ENCODE measurements around the gene KNCN. TPM values are rescaled to one million over a fixed set of nuclear protein-coding genes. Genes with fewer than 3 reads are reported as not detected.

Gene KNCN
- total RNA-seq, 3 donors from 2014 or later: not detected

GRCh38 chr1:46544561-46545240, 6.7 kb downstream of the KNCN start:
- intact Hi-C loops (cut with DNase I; ENCODE audit: low total_unique reads): no loop called here
- no peaks in the 10 kb centered on the region for H3K4me1 ChIP-seq
- no peak for DNase-seq (ENCODE audit: low spot score in 2 of 2)
- H3K4me3 ChIP-seq: no peak overlapping the region
- peaks cover 6 to 47% of the 10 kb centered on the region in 2 donors for H3K27me3 ChIP-seq
- TF ChIP-seq POLR2A (IDR thresholded peaks at IDR 0.05) (no peak), POLR2AphosphoS5 (IDR thresholded peaks at IDR 0.05) (no peak), CTCF (IDR thresholded peaks at IDR 0.05) (no peak)
- H3K36me3 ChIP-seq: no peaks in the 10 kb centered on the region
- H3K27ac ChIP-seq: no peak overlapping the region
- H3K9me3 ChIP-seq: no peaks in the 10 kb centered on the region

- no peak overlapping the region for H3K27ac ChIP-seq
- H3K36me3 ChIP-seq: no peaks in the 10 kb centered on the region
- H3K4me1 ChIP-seq: no peaks in the 10 kb centered on the region
- DNase-seq (ENCODE audit: low spot score in 2 of 2): no peak
- TF ChIP-seq POLR2AphosphoS5 (IDR thresholded peaks at IDR 0.05) (no peak), CTCF (IDR thresholded peaks at IDR 0.05) (no peak), POLR2A (IDR thresholded peaks at IDR 0.05) (no peak)
- H3K9me3 ChIP-seq: no peaks in the 10 kb centered on the region
- intact Hi-C loops (cut with DNase I; ENCODE audit: low total_unique reads): no loop called here
- peak overlapping the region in 1 of 3 donors; percentile 46 for H3K4me3 ChIP-seq
- H3K27me3 ChIP-seq: peaks cover 6 to 47% of the 10 kb centered on the region in 2 donors
Observed at GRCh38 chr1:46543761-46544560, 7.5 kb downstream of the KNCN start.

GRCh38 chr1:46543382-46543760, 8.1 kb downstream of the KNCN start:
- H3K9me3 ChIP-seq: no peaks in the 10 kb centered on the region
- H3K27ac ChIP-seq: no peak overlapping the region
- no peak overlapping the region for H3K4me3 ChIP-seq
- H3K27me3 ChIP-seq: peaks cover 6 to 46% of the 10 kb centered on the region in 2 donors
- intact Hi-C loops (cut with DNase I; ENCODE audit: low total_unique reads): no loop called here
- no peaks in the 10 kb centered on the region for H3K4me1 ChIP-seq
- no peaks in the 10 kb centered on the region for H3K36me3 ChIP-seq
- no peak for TF ChIP-seq CTCF (IDR thresholded peaks at IDR 0.05)
- TF ChIP-seq POLR2AphosphoS5 (IDR thresholded peaks at IDR 0.05): no peak
- TF ChIP-seq POLR2A (IDR thresholded peaks at IDR 0.05): no peak
- no peak for DNase-seq (ENCODE audit: low spot score in 2 of 2)

GRCh38 chr1:46539972-46540371, 11.5 kb downstream of the KNCN start:
- no peak overlapping the region for H3K4me3 ChIP-seq
- no peaks in the 10 kb centered on the region for H3K4me1 ChIP-seq
- no peaks in the 10 kb centered on the region for H3K36me3 ChIP-seq
- no peaks in the 10 kb centered on the region for H3K9me3 ChIP-seq
- TF ChIP-seq CTCF (IDR thresholded peaks at IDR 0.05): no peak
- TF ChIP-seq POLR2A (IDR thresholded peaks at IDR 0.05): no peak
- no peak for TF ChIP-seq POLR2AphosphoS5 (IDR thresholded peaks at IDR 0.05)
- intact Hi-C loops (cut with DNase I; ENCODE audit: low total_unique reads): no loop called here
- DNase-seq (ENCODE audit: low spot score in 2 of 2): no peak
- H3K27ac ChIP-seq: no peak overlapping the region
- peaks cover 6 to 40% of the 10 kb centered on the region in 2 donors for H3K27me3 ChIP-seq

GRCh38 chr1:46538147-46538546, 13.3 kb downstream of the KNCN start:
- TF ChIP-seq CTCF (IDR thresholded peaks at IDR 0.05) (no peak), POLR2A (IDR thresholded peaks at IDR 0.05) (no peak), POLR2AphosphoS5 (IDR thresholded peaks at IDR 0.05) (no peak)
- no peaks in the 10 kb centered on the region for H3K4me1 ChIP-seq
- DNase-seq (ENCODE audit: low spot score in 2 of 2): no peak
- peaks cover 0 to 22% of the 10 kb centered on the region in 2 donors for H3K27me3 ChIP-seq
- no peak overlapping the region for H3K4me3 ChIP-seq
- intact Hi-C loops (cut with DNase I; ENCODE audit: low total_unique reads): no loop called here
- no peaks in the 10 kb centered on the region for H3K9me3 ChIP-seq
- H3K36me3 ChIP-seq: no peaks in the 10 kb centered on the region
- H3K27ac ChIP-seq: no peak overlapping the region

All from breast epithelium (tissue), 4 donors.